Right forelimb (tissue), 1 donor: ENCODE data around the gene FGF3.
"Not testable (repeated sequence)": the region's sequence is repeated elsewhere in the genome, so short reads cannot be mapped to it uniquely, and the experiment has no call there.

Experiments used
- DNase-seq: peaks from one replicate; pipeline ENCODE4 v3.0.0-alpha.2; 2018

The FGF3 gene

GRCh38 chr11:69801513-69802335 is 17.5 kb downstream of the FGF3 start:
- DNase-seq = no peak

GRCh38 chr11:69800278-69800677 is 18.9 kb downstream of the FGF3 start:
- DNase-seq = no peak

- no peak for DNase-seq
Observed at GRCh38 chr11:69799582-69799981, 19.6 kb downstream of the FGF3 start.

- DNase-seq = no peak
Observed at GRCh38 chr11:69799097-69799496, 20.1 kb downstream of the FGF3 start.

- DNase-seq = no peak
Observed at GRCh38 chr11:69797737-69798528, 21.3 kb downstream of the FGF3 start.

GRCh38 chr11:69797156-69797555 is 22.1 kb downstream of the FGF3 start:
- DNase-seq = no peak

GRCh38 chr11:69796063-69796462 is 23.2 kb downstream of the FGF3 start:
- no peak for DNase-seq

GRCh38 chr11:69791276-69792180 is 27.7 kb downstream of the FGF3 start:
- peak; percentile 79 for DNase-seq

- no peak for DNase-seq
Observed at GRCh38 chr11:69788956-69789355, 30.3 kb downstream of the FGF3 start.

GRCh38 chr11:69787906-69788305 is 31.3 kb downstream of the FGF3 start:
- DNase-seq = no peak

GRCh38 chr11:69787457-69787856 is 31.8 kb downstream of the FGF3 start:
- no peak for DNase-seq

GRCh38 chr11:69781241-69781640 is 38.0 kb downstream of the FGF3 start:
- DNase-seq = no peak

- no peak for DNase-seq
Observed at GRCh38 chr11:69778373-69778772, 40.8 kb downstream of the FGF3 start.

- no peak for DNase-seq
Observed at GRCh38 chr11:69775163-69775755, 44.0 kb downstream of the FGF3 start, which contains the start of gene FGF4. Gene FGF4 (minus strand): TSS chr11:69775341. CDS start chr11:69775084, 257 bp downstream.

GRCh38 chr11:69774354-69775162 is 44.7 kb downstream of the FGF3 start:
- DNase-seq = no peak

GRCh38 chr11:69773626-69774353 is 45.4 kb downstream of the FGF3 start:
- DNase-seq = peak; percentile 34

GRCh38 chr11:69771466-69771865 is 47.8 kb downstream of the FGF3 start:
- no peak for DNase-seq

- peak; percentile 16 for DNase-seq
Observed at GRCh38 chr11:69770540-69770939, 48.7 kb downstream of the FGF3 start.

- DNase-seq = no peak
Observed at GRCh38 chr11:69765498-69765995, 53.7 kb downstream of the FGF3 start.

- not testable (repeated sequence) for DNase-seq
Observed at GRCh38 chr11:69764918-69765317, 54.3 kb downstream of the FGF3 start.

GRCh38 chr11:69760319-69760718 is 58.9 kb downstream of the FGF3 start:
- peak; percentile 37 for DNase-seq
